ENCODE data around the gene PRR5.

PRR5 gene

DNA sequence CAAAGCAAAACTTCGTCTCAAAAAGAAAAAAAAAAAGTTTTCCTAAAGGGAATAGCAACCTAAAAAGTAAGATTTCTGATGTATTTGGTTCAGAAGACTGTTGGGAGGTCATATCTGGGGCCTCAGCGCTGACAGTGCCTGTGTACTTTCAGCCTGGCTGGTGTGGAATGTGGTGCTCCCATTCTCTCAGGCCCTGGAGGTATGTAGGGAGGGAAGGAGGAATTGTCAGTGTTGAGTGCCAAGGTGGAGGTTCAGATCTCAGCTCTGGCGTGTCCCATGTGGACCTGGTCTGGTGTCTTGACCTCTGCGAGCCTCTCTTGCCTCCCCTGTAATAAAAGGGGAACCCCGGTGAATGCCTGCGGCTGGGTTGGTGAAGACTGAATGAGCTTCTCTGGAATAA lies 22.4 kb downstream of the PRR5 start:
- Histone ChIP-seq H3K27ac (ENCODE audit: low read depth, low read length) (no peak overlapping the region), H3K36me3 (ENCODE audit: insufficient read depth, low read length) (no peaks in the 10 kb centered on the region), H3K4me1 (ENCODE audit: insufficient read depth, low read length) (peaks cover 8% of the 10 kb centered on the region), H3K4me3 (ENCODE audit: low read depth in 1 of 2, low read length in 2 of 2) (no peak overlapping the region), H3K9me3 (ENCODE audit: low read length) (no peaks in the 10 kb centered on the region), H3K27me3 (ENCODE audit: control insufficient read depth in 1 of 2, insufficient read depth in 2 of 2, low read length in 2 of 2) (peaks cover 0 to 18% of the 10 kb centered on the region in 2 donors), H3K9ac (ENCODE audit: low read length) (no peak overlapping the region)

- H3K9me3 ChIP-seq (ENCODE audit: low read length): no peaks in the 10 kb centered on the region
- H3K36me3 ChIP-seq (ENCODE audit: insufficient read depth, low read length): no peaks in the 10 kb centered on the region
- H3K27ac ChIP-seq (ENCODE audit: low read depth, low read length): no peak overlapping the region
- H3K4me3 ChIP-seq (ENCODE audit: low read depth in 1 of 2, low read length in 2 of 2): no peak overlapping the region
- H3K4me1 ChIP-seq (ENCODE audit: insufficient read depth, low read length): peaks cover 8% of the 10 kb centered on the region
- no peak overlapping the region for H3K9ac ChIP-seq (ENCODE audit: low read length)
- H3K27me3 ChIP-seq (ENCODE audit: control insufficient read depth in 1 of 2, insufficient read depth in 2 of 2, low read length in 2 of 2): peaks cover 0 to 18% of the 10 kb centered on the region in 2 donors
Measured at GRCh38 chr22:44724859-44725258, 22.9 kb downstream of the PRR5 start.

GRCh38 chr22:44726439-44726838 lies 24.4 kb downstream of the PRR5 start:
- Histone ChIP-seq H3K36me3 (ENCODE audit: insufficient read depth, low read length) (no peaks in the 10 kb centered on the region), H3K4me3 (ENCODE audit: low read depth in 1 of 2, low read length in 2 of 2) (no peak overlapping the region), H3K27ac (ENCODE audit: low read depth, low read length) (no peak overlapping the region), H3K9me3 (ENCODE audit: low read length) (no peaks in the 10 kb centered on the region), H3K9ac (ENCODE audit: low read length) (no peak overlapping the region), H3K4me1 (ENCODE audit: insufficient read depth, low read length) (peaks cover 15% of the 10 kb centered on the region), H3K27me3 (ENCODE audit: control insufficient read depth in 1 of 2, insufficient read depth in 2 of 2, low read length in 2 of 2) (peaks cover 0 to 18% of the 10 kb centered on the region in 2 donors)

GRCh38 chr22:44727148-44727547 lies 25.1 kb downstream of the PRR5 start:
- Histone ChIP-seq H3K27ac (ENCODE audit: low read depth, low read length) (no peak overlapping the region), H3K9ac (ENCODE audit: low read length) (no peak overlapping the region), H3K9me3 (ENCODE audit: low read length) (no peaks in the 10 kb centered on the region), H3K27me3 (ENCODE audit: control insufficient read depth in 1 of 2, insufficient read depth in 2 of 2, low read length in 2 of 2) (peaks cover 0 to 18% of the 10 kb centered on the region in 2 donors), H3K4me1 (ENCODE audit: insufficient read depth, low read length) (peaks cover 15% of the 10 kb centered on the region), H3K4me3 (ENCODE audit: low read depth in 1 of 2, low read length in 2 of 2) (no peak overlapping the region), H3K36me3 (ENCODE audit: insufficient read depth, low read length) (no peaks in the 10 kb centered on the region)

DNA sequence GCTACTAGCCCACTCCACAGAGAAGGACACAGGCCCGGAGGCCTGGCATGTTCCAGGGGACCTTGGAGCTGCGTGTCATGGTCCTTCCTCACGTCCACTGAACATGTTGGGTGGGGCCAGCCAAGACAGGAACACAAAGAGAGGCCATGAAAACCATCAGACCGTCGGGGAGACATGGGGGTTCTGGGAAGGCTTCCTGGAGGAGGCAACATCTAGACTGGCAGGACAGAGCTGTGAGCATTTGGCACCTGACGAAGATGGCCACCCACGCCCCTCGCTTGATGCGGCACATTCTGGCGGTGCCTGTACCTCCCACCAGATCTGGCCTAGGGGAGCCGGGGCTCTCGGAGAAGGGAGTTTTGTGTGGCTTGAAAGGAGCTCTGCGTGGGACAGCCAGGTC lies 25.7 kb downstream of the PRR5 start:
- H3K36me3 ChIP-seq (ENCODE audit: insufficient read depth, low read length): no peaks in the 10 kb centered on the region
- peaks cover 15% of the 10 kb centered on the region for H3K4me1 ChIP-seq (ENCODE audit: insufficient read depth, low read length)
- H3K27me3 ChIP-seq (ENCODE audit: control insufficient read depth in 1 of 2, insufficient read depth in 2 of 2, low read length in 2 of 2): peaks cover 0 to 18% of the 10 kb centered on the region in 2 donors
- H3K4me3 ChIP-seq (ENCODE audit: low read depth in 1 of 2, low read length in 2 of 2): no peak overlapping the region
- H3K9me3 ChIP-seq (ENCODE audit: low read length): no peaks in the 10 kb centered on the region
- H3K27ac ChIP-seq (ENCODE audit: low read depth, low read length): no peak overlapping the region
- no peak overlapping the region for H3K9ac ChIP-seq (ENCODE audit: low read length)

DNA sequence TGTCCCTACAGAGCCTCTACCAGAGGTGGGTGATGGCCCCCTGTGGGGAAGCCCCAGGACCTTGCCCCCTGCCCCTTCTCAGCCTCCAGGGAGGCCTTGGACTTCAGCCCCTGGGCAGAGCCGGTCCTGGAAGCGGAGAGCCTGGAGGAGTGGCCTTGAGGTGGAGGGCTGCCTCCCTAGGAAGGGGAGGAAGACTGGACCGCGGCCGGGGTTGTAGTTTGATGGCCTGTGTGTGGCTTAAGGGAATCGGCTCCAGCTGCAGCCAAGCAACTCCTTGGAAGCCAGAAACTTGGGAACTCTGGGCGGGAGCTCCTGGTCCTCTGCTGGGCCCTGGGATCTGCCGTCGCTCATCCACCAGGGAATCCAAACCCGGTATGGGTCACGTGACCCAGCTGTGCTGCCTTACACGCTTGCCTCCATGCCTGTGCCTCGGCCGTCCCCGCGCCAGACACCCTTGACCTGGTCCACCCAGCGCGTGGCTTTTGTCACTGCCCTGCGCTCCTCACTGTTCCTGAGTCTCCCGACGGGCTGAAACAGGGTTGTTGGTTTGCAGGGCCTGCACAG lies 26.8 kb downstream of the PRR5 start:
- Histone ChIP-seq H3K36me3 (ENCODE audit: insufficient read depth, low read length) (no peaks in the 10 kb centered on the region), H3K27ac (ENCODE audit: low read depth, low read length) (no peak overlapping the region), H3K9ac (ENCODE audit: low read length) (no peak overlapping the region), H3K4me3 (ENCODE audit: low read depth in 1 of 2, low read length in 2 of 2) (peak overlapping the region in 1 of 2 donors; percentile 23), H3K9me3 (ENCODE audit: low read length) (no peaks in the 10 kb centered on the region), H3K27me3 (ENCODE audit: control insufficient read depth in 1 of 2, insufficient read depth in 2 of 2, low read length in 2 of 2) (peaks cover 0 to 18% of the 10 kb centered on the region in 2 donors), H3K4me1 (ENCODE audit: insufficient read depth, low read length) (peaks cover 15% of the 10 kb centered on the region)

DNA sequence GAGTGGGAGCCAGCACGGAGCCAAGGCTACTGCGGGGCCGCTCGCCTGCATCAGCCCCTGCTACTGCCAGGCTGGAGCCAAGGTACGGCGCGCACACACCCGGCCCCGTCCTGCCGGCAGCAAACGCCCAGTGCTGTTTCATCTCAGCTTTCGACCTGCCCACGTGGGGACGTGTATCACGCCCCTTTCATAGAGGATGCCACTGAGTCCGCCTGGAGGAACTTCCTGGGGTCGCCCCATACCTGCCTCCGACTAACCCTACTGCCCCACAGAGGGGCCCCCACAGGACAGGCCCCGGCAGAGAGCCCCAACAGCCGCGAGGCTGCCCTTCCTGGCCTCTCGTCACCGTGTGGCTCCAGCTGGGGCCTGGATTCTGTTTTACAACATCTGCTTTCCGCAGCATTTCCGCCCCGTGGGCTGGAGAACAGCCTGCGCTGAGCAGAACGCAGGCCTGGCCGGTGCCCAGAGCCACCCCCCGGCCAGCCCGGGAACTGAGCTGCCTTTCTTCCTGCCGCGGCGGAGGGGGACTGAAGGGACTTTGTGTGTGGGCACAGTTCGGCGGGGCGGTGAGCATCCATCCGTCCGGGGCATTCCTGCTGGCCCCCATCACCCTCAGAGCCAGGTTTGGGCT lies 27.5 kb downstream of the PRR5 start:
- Histone ChIP-seq H3K4me1 (ENCODE audit: insufficient read depth, low read length) (peaks cover 15% of the 10 kb centered on the region), H3K27me3 (ENCODE audit: control insufficient read depth in 1 of 2, insufficient read depth in 2 of 2, low read length in 2 of 2) (peaks cover 0 to 18% of the 10 kb centered on the region in 2 donors), H3K9me3 (ENCODE audit: low read length) (no peaks in the 10 kb centered on the region), H3K36me3 (ENCODE audit: insufficient read depth, low read length) (no peaks in the 10 kb centered on the region), H3K9ac (ENCODE audit: low read length) (no peak overlapping the region), H3K4me3 (ENCODE audit: low read depth in 1 of 2, low read length in 2 of 2) (peak overlapping the region in 1 of 2 donors; percentile 23), H3K27ac (ENCODE audit: low read depth, low read length) (peak overlapping the region; percentile 26)

GRCh38 chr22:44730022-44730393 lies 28.0 kb downstream of the PRR5 start:
- Histone ChIP-seq H3K4me3 (ENCODE audit: low read depth in 1 of 2, low read length in 2 of 2) (no peak overlapping the region), H3K9ac (ENCODE audit: low read length) (no peak overlapping the region), H3K9me3 (ENCODE audit: low read length) (no peaks in the 10 kb centered on the region), H3K4me1 (ENCODE audit: insufficient read depth, low read length) (peaks cover 15% of the 10 kb centered on the region), H3K27ac (ENCODE audit: low read depth, low read length) (no peak overlapping the region), H3K36me3 (ENCODE audit: insufficient read depth, low read length) (no peaks in the 10 kb centered on the region), H3K27me3 (ENCODE audit: control insufficient read depth in 1 of 2, insufficient read depth in 2 of 2, low read length in 2 of 2) (peaks cover 0 to 18% of the 10 kb centered on the region in 2 donors)

GRCh38 chr22:44730490-44731356 lies 28.7 kb downstream of the PRR5 start:
- Histone ChIP-seq H3K9ac (ENCODE audit: low read length) (no peak overlapping the region), H3K4me1 (ENCODE audit: insufficient read depth, low read length) (peaks cover 15% of the 10 kb centered on the region), H3K36me3 (ENCODE audit: insufficient read depth, low read length) (no peaks in the 10 kb centered on the region), H3K4me3 (ENCODE audit: low read depth in 1 of 2, low read length in 2 of 2) (no peak overlapping the region), H3K27me3 (ENCODE audit: control insufficient read depth in 1 of 2, insufficient read depth in 2 of 2, low read length in 2 of 2) (peaks cover 0 to 18% of the 10 kb centered on the region in 2 donors), H3K9me3 (ENCODE audit: low read length) (no peaks in the 10 kb centered on the region), H3K27ac (ENCODE audit: low read depth, low read length) (no peak overlapping the region)

DNA sequence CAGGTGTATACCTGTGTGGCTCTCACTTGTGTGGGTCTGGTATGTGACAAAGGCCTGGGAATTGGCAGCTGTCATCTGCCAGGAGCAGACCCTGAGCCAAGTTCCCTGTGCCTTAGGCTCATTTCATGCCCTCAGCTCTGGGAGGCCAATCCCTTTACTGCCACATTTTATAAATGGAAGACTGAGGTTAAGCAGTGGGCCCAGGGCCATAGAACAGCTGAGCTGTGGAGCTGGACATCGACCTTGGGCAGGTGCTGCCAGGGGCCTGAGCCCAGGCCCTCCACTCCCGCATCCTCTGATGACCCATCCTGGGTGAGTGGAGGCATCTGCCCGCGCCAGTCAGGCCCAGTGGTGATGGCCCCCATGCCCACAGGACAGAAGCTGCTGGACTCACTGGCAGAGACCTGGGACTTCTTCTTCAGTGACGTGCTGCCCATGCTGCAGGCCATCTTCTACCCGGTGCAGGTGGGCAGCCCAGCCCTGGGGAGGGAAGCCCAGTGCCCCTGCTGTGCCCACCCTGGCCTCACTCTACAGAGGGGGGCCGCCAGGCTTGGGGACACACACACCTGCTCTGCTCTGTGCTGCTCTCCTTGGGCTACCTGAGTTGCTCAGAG lies 29.5 kb downstream of the PRR5 start:
- H3K4me1 ChIP-seq (ENCODE audit: insufficient read depth, low read length): peaks cover 15% of the 10 kb centered on the region
- H3K4me3 ChIP-seq (ENCODE audit: low read depth in 1 of 2, low read length in 2 of 2): no peak overlapping the region
- H3K9ac ChIP-seq (ENCODE audit: low read length): no peak overlapping the region
- no peaks in the 10 kb centered on the region for H3K9me3 ChIP-seq (ENCODE audit: low read length)
- no peak overlapping the region for H3K27ac ChIP-seq (ENCODE audit: low read depth, low read length)
- no peaks in the 10 kb centered on the region for H3K36me3 ChIP-seq (ENCODE audit: insufficient read depth, low read length)
- peaks cover 0 to 14% of the 10 kb centered on the region in 2 donors for H3K27me3 ChIP-seq (ENCODE audit: control insufficient read depth in 1 of 2, insufficient read depth in 2 of 2, low read length in 2 of 2)

GRCh38 chr22:44732017-44732561 lies 30.1 kb downstream of the PRR5 start:
- Histone ChIP-seq H3K27ac (ENCODE audit: low read depth, low read length) (no peak overlapping the region), H3K27me3 (ENCODE audit: control insufficient read depth in 1 of 2, insufficient read depth in 2 of 2, low read length in 2 of 2) (peaks cover 0 to 10% of the 10 kb centered on the region in 2 donors), H3K9me3 (ENCODE audit: low read length) (no peaks in the 10 kb centered on the region), H3K4me1 (ENCODE audit: insufficient read depth, low read length) (peaks cover 15% of the 10 kb centered on the region), H3K4me3 (ENCODE audit: low read depth in 1 of 2, low read length in 2 of 2) (no peak overlapping the region), H3K36me3 (ENCODE audit: insufficient read depth, low read length) (no peaks in the 10 kb centered on the region), H3K9ac (ENCODE audit: low read length) (no peak overlapping the region)

Data from muscle layer of colon (tissue), 2 donors.